Measurements from ENCODE around the gene CCNB1IP1. TPM values are rescaled to one million over a fixed set of nuclear protein-coding genes. Genes with fewer than 3 reads are reported as not detected.

CCNB1IP1 gene
- total RNA-seq, result 10 to 100 TPM; 52.9 to 71.1 TPM

- peak; percentile 71 for DNase-seq (ENCODE audit: low spot score)
- TF ChIP-seq, protein P1, sequence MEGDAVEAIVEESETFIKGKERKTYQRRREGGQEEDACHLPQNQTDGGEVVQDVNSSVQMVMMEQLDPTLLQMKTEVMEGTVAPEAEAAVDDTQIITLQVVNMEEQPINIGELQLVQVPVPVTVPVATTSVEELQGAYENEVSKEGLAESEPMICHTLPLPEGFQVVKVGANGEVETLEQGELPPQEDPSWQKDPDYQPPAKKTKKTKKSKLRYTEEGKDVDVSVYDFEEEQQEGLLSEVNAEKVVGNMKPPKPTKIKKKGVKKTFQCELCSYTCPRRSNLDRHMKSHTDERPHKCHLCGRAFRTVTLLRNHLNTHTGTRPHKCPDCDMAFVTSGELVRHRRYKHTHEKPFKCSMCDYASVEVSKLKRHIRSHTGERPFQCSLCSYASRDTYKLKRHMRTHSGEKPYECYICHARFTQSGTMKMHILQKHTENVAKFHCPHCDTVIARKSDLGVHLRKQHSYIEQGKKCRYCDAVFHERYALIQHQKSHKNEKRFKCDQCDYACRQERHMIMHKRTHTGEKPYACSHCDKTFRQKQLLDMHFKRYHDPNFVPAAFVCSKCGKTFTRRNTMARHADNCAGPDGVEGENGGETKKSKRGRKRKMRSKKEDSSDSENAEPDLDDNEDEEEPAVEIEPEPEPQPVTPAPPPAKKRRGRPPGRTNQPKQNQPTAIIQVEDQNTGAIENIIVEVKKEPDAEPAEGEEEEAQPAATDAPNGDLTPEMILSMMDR (IDR thresholded peaks at IDR 0.05), result no peak
- peak within 1 kb of the TSS; percentile 62 to 67 for H3K4me3 ChIP-seq
- H3K9me3 ChIP-seq, result no peaks in the 10 kb centered on the region
- peak within 1 kb of the TSS; percentile 87 to 91 for H3K27ac ChIP-seq
- peaks cover 10% of the 10 kb centered on the region for H3K36me3 ChIP-seq
- H3K27me3 ChIP-seq, result no peaks in the 10 kb centered on the region
- H3K4me1 ChIP-seq, result peaks cover 2 to 21% of the 10 kb centered on the region in 2 donors
These were observed at the start of gene CCNB1IP1 for GRCh38 chr14:20332788-20333493. TSS of gene CCNB1IP1 (minus strand) at chr14:20333279. CDS start at chr14:20316523, 16,756 bp downstream.

DNA sequence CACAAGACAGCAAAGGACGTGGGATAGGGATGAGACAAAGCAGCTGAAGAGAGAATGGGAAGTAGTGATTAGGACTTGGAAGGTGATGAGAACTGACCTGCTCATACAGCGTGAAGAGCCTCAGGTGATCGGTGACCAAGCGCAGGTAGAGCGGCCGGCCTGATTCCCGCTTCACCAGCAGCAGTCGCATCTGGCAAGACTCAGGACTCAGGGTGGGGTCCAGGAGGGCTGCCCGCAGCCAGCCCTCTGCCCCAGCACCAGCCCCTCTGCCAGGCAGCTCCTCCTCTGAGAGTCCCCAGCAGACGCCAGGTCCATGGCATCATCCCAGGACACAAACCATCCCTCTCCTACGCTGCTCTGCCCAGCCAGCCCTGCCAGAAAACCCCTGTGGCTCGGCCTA is 49.4 kb upstream of the CCNB1IP1 start:
- no peak for DNase-seq (ENCODE audit: low spot score)

DNA sequence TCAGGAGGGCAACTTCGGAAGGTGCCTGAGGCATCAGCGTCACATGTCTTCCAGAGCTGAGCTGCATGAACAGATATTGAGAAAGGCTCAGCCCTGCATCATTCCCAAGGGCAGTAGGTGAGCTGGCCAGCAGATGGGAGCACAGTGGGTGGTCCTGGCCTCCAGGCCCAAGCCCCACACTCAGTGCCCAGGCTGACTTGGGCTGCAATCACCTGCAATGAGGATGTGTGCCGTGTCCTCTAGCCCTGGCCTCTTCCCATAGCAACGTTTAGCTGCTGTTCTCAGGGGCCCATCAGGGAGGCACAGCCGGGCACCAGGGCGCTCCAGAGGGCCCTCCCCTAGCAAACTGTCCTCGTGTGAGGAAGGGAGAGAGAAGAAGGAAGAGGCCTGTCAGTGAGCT is 48.3 kb upstream of the CCNB1IP1 start:
- Histone ChIP-seq H3K36me3 (peaks cover 98% of the 10 kb centered on the region), H3K4me1 (no peaks in the 10 kb centered on the region), H3K4me3 (no peak overlapping the region), H3K27me3 (no peaks in the 10 kb centered on the region), H3K9me3 (no peaks in the 10 kb centered on the region), H3K27ac (no peak overlapping the region)
- TF ChIP-seq, protein P1 (IDR thresholded peaks at IDR 0.05), result no peak
- no peak for DNase-seq (ENCODE audit: low spot score)

More for the DNA sequence above, 49.4 kb upstream of the CCNB1IP1 start:
- H3K27ac ChIP-seq, result no peak overlapping the region
- H3K27me3 ChIP-seq, result no peaks in the 10 kb centered on the region
- H3K9me3 ChIP-seq, result no peaks in the 10 kb centered on the region
- no peak overlapping the region for H3K4me3 ChIP-seq
- peaks cover 96% of the 10 kb centered on the region for H3K36me3 ChIP-seq
- no peaks in the 10 kb centered on the region for H3K4me1 ChIP-seq
- TF ChIP-seq, protein P1 (IDR thresholded peaks at IDR 0.05), result no peak

DNA sequence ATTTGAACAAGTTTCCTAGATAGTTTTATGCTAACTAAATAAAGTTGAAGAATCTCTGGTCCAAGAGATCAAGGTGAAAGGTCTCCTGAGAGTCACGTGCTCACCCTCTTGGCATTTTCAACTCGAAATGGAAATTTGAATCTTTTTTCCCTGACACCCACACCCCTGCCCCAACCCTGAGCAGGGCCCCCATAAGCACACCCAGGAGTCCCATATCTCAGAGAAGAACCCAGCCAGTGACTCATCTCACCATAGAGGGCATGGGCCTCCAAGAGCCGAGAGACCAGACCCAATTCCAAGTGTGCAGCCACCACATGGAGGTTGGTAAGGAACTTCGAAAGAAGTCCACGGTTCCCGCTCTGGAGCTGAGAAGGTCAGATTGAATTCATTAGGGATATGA is 47.6 kb upstream of the CCNB1IP1 start:
- DNase-seq (ENCODE audit: low spot score), result no peak
- TF ChIP-seq, protein P1 (IDR thresholded peaks at IDR 0.05), result no peak
- Histone ChIP-seq H3K4me1 (no peaks in the 10 kb centered on the region), H3K9me3 (no peaks in the 10 kb centered on the region), H3K27me3 (no peaks in the 10 kb centered on the region), H3K27ac (no peak overlapping the region), H3K4me3 (no peak overlapping the region), H3K36me3 (peaks cover 98% of the 10 kb centered on the region)

DNA sequence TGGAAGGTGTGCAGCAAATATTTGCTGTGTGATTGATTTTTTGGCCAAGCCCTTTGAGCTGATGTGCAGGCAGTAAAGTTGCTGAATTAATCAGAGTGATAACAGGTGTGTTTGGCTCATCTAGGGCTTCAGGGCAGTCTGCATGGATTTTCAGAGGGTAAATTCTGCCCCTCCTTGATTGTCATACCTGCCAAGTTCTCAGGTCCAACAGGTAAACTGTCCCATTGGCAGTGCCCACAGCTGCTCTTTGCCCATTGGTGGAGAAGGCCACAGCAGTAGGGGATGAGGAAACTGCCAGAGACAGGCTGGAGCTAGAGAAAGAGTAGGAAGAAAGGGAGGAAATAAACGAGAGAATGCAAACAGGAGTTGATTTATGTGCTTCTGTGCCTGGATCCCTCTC is 46.7 kb upstream of the CCNB1IP1 start:
- Histone ChIP-seq H3K27ac (no peak overlapping the region), H3K4me3 (no peak overlapping the region), H3K4me1 (no peaks in the 10 kb centered on the region), H3K27me3 (no peaks in the 10 kb centered on the region), H3K9me3 (no peaks in the 10 kb centered on the region), H3K36me3 (peaks cover 98% of the 10 kb centered on the region)
- TF ChIP-seq, protein P1 (IDR thresholded peaks at IDR 0.05), result no peak
- no peak for DNase-seq (ENCODE audit: low spot score)

DNA sequence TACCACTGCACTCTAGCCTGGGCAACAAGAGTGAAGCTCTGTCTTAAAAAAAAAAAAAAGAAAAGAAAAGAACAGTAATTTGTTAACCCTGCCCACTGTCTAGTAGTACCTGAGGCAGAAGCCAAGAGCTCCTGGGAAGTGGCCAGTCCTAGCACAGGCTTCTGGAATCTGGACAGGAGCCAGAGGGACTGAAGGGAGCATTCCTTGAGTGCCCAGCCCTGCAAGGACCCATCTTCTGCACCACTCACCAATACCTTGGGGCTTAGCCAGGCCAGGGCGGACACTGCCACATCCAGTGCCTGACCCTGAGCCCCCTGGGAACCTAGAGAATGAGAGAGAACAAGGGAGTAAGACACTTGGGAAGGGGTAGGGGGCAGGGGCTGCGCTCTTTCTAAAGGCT is 44.1 kb upstream of the CCNB1IP1 start:
- H3K27ac ChIP-seq, result no peak overlapping the region
- no peaks in the 10 kb centered on the region for H3K9me3 ChIP-seq
- no peaks in the 10 kb centered on the region for H3K27me3 ChIP-seq
- H3K4me3 ChIP-seq, result no peak overlapping the region
- no peaks in the 10 kb centered on the region for H3K4me1 ChIP-seq
- peaks cover 96% of the 10 kb centered on the region for H3K36me3 ChIP-seq
- DNase-seq (ENCODE audit: low spot score), result no peak
- TF ChIP-seq, protein P1 (IDR thresholded peaks at IDR 0.05), result no peak

All from right atrium auricular region (tissue), 2 donors.